ENCODE results near the gene KAZN. TPM values are rescaled to one million over a fixed set of nuclear protein-coding genes. Genes with fewer than 3 reads are reported as not detected.

KAZN gene
- total RNA-seq, 1 donor from 2014 or later, result 40.6 TPM

DNA sequence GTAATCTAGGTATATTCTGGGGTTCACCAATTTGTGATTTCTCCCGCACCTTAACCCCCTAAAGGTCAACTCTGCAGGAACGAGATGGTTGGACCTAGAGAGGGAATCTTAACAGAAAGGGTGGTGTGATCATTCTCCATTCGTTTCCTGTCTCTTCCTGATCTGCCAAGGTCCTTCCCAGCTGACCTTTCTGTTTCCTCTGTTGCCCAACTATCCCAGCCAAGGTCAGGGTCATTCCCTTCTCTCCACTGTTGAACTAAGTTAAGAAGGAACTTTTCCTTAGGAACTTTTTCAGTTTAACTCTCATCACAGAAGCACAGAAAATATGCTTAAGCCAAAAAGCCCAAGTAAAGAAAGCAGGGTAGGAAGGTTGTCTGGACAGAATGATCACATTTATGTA, 49.3 kb downstream of the KAZN start:
- DNase-seq (ENCODE audit: low spot score), result no peak

- DNase-seq (ENCODE audit: low spot score), result no peak
These were observed 49.9 kb downstream of the KAZN start for GRCh38 chr1:14648391-14648790.

- DNase-seq (ENCODE audit: low spot score), result no peak
These were observed 50.7 kb downstream of the KAZN start for GRCh38 chr1:14648896-14649855.

- DNase-seq (ENCODE audit: low spot score), result no peak
These were observed 51.5 kb downstream of the KAZN start for GRCh38 chr1:14649976-14650375.

GRCh38 chr1:14650951-14651350, 52.5 kb downstream of the KAZN start:
- DNase-seq (ENCODE audit: low spot score), result no peak

- DNase-seq (ENCODE audit: low spot score), result no peak
These were observed 54.4 kb downstream of the KAZN start for GRCh38 chr1:14652840-14653239.

DNA sequence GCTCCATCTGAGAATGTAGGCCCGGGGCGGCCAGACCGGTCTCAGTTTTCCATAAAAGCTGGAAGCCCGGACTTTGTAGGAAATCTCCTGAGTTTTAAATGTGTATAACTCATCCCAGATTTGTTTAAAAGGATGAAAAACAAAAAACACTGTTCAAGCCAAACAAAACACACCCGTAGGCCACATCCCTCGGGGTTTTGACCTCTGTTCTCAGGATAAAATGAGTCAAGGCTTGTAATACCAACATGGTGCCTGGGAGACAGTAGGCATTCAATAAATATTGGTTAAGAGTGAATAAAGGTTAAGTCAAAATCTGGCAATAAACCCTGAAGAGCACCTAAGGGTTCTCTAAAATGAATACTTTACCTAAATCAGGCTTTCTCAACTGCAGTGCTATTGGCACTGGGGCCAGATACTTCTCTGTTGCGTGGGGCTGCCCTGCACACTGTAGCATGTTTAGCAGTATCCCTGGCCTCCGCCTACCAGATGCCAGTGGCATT, 55.0 kb downstream of the KAZN start:
- DNase-seq (ENCODE audit: low spot score), result no peak

DNA sequence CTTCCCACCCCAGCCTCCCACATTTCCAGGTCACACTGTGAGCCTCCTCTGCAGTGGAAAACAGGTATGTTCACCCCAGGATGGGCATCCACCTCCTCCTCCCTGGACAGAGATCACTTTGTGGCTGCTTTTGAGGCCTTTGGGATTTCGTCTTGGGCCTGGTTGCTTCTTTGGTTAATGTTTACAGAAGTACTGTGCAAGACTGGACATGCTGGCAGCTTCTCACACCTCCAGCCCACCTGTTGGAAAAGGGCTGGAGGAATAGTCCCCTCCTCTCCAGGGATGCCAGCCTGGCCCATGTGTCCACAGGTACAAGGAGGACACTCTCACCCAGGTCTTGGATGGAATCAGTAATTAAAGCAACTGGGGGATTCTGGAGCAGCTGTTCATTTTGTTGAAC, 56.1 kb downstream of the KAZN start:
- no peak for DNase-seq (ENCODE audit: low spot score)

DNA sequence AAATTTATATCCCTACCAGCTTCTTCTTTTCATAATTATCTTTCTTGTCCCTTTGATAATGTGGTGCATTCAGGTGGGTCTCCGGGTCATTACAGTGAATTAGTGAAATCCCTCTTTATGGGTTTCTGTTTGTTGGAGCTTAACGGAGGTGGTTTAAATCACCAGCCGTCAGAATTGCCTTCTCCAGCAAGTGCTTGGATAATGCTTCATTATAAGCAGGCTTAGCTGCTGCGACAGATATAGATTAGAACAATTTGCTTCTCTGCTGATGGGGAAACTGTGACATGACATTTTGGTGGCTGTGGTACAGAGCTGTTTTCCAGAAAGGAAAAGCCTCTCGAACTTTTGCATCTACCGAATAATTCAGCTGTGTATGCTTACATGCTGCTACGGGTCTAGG, 56.9 kb downstream of the KAZN start:
- DNase-seq (ENCODE audit: low spot score), result no peak

DNA sequence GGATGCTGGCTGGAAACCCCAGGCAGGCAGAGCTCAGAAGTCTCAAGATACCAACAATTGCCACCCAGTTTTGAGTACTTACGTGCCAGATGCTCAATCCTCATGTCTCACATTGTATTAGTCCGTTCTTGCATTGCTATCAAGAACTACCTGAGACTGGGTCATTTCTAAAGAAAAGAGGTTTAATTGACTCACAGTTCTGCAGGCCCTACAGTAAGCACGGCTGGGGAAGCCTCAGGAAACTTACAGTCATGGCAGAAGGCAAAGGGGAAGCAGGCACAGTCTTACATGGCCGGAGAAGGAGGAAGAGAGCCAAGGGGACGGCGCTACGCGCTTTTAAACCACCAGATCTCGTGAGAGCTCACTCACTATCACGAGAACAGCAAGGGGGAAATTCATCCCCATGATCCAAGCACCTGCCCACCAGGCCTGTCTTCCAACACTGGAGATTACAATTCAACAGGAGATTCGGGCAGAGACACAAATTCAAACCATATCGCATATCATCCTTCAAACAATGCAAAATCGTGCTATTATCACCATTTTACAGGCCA, 58.0 kb downstream of the KAZN start:
- no peak for DNase-seq (ENCODE audit: low spot score)

DNA sequence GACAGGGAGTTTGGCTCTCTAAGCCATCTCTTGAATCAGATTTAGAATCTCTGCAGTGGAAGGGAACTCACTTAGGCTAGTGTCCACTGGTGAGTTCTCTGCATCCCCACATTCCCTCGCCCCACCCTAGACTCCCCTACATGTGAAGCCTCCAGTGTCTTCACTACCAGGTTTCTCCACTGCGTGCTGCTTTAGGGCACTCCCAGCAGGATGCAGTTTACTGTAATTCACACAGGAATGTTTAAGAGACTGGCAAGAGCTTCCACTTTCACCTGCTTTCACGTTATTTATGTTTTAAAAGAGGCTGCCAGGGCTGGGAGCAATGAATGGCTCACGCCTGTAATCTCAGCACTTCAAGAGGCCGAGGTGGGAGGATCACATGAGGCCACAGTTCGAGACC, 60.2 kb downstream of the KAZN start:
- no peak for DNase-seq (ENCODE audit: low spot score)

DNA sequence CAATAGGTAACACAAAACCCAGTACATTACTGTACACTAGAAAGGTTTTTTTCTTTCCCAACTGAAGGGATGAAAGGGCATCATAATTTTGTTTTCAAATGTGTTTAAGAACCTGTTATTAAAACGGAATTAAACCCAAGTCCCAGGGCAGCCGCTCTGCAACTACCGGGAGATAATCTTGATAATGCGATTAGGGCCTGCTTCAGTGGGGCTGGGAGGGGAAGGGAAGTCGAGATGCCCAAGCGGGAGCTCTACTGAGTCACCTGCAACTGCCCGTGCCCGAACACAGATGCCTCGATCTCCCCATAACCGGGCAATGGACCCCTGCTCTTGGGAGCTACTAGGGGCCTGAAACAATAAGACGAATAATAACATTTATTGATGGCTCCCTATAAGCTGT, 61.4 kb downstream of the KAZN start:
- DNase-seq (ENCODE audit: low spot score), result no peak

DNA sequence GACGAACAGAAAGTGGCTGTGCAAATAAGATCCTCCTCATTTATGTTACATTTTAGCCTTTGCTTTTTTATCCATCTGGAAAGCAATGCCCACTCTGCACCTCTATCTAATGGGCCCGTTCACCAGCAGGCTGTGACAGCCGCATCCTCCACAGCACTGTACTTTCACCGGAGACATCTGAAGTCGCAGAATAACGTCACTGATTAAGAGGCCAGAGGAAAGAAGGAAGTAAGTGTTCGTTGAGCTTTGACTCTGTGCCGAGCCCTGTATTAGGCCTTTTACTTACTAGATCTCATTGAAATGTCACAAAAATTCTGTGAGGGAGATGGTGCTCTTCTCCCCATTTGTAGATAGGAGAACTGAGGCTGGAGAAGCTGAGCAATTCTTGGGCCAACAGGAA, 62.3 kb downstream of the KAZN start:
- no peak for DNase-seq (ENCODE audit: low spot score)

- no peak for DNase-seq (ENCODE audit: low spot score)
These were observed 62.7 kb downstream of the KAZN start for GRCh38 chr1:14661222-14661621.

DNA sequence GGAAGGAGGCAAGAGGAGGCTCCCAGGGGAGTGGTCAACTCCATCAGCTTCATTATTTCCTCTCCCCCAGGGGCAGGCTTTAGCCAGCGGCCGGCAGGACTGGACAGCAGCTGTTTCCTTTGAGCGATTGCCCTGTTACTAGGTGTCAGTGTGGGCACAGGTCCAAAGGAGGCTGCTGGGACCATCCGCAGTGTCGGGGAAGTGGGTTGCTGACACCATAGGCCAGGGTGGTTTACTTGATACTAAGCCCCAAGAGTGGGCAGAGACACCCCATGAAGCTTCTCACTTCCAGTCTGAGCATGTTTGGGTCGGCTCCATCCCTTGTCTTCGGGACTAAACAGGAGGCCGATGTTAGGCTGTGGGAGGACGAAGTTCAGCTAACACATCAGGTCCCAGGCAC, 63.6 kb downstream of the KAZN start:
- no peak for DNase-seq (ENCODE audit: low spot score)

DNA sequence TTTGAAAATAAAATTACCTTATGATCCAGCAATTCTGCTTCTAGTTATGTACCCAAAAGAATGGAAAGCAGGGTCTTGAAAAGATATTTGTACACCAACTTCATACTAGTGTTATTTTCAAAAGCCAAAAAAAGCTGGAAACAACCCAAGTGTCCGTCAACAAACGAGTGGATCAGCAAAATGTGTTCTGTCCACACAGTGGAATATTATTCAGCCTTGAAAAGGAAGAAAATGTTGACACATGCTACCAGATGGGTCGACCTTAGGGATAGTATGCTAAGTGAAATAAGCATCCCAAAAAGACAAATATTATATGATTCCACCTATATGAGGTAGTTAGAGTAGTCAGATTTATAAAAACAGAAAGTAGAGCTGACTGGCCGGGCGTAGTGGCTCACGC, 65.3 kb downstream of the KAZN start:
- no peak for DNase-seq (ENCODE audit: low spot score)

DNA sequence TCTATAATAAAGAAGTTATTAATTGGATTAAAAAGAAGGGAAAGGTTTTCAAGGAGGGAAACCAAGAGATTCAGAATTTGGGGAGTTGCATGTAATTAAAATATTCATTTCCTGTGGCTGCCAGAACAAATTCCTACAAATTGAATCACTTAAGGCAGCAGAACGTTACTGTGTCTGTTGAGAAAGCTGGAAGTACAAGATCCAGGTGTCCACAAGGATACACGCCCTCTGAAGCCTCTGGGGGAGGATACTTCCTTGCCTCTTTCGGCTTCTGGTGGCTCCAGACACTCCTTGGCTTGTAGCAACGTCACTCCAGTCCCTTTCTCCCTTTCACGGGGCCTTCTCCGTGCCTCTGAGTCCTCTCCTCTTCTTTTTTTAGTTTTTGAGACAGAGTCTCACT, 67.9 kb downstream of the KAZN start:
- no peak for DNase-seq (ENCODE audit: low spot score)

DNA sequence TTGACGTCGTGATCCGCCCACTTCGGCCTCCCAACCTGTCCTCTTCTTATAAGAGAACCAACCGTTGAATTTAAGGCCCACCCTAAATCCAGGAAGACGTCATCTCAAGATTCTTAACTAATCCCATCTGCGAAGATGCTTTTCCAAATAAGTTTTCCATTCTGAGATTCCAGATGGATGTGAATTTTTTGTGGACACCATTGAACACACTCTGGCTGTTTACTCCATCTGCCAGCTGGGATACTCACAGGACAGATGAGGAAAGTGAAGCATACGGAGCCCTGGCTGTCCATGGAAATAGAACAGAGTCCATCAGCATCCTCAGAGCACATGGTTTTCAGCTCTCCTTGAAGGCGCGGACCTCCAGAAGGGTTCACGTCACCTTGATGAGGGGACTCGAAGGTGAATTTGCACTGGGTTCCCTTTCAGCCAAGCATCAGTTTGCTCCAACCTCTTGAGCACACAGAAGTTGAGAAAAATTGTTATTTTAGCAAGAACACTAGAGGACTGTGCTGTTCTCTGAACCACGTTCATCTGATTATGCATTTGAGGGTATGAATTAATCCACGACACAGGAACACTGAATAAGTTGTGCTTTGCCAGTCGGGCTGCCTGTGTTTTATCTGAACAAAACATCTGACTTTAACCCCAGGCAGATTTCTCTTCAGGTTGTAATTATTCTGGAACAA, 68.6 kb downstream of the KAZN start:
- DNase-seq (ENCODE audit: low spot score), result no peak

DNA sequence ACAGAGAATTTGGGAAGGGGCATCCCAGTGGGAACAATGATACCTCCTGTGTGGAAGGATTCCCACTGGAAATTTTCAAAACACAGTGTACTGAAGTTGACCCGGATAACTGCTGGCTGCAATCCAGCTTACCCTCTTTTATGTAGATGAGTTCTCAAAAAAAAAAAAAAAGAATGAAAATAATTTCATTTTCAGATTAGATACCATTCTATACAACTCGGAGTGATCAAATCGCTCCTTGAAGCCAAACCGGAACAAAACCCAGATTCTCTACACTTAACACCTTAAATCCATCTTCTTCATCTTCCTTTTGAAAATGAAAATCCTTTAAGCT, 69.1 kb downstream of the KAZN start:
- DNase-seq (ENCODE audit: low spot score), result no peak

- no peak for DNase-seq (ENCODE audit: low spot score)
These were observed 70.1 kb downstream of the KAZN start for GRCh38 chr1:14668538-14668937.

DNA sequence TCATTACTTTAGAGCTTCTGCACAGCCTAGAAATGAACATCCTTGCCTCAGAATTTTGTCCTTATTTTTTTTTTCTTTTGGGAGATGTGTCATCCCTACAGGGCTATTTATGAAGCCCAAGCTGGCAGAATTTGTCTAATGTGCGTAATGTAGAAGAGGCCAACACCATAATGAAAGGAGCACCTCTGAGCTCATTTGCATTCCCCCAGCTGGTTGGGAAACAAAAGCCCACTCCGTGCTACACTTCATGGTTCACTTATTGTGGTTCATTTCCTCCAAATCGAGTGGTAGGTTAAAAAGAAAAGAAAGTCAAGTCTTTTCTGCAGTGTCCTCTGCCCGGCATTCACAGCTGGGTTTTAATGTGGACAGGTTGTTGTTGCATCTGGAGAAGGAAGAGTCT, 73.5 kb downstream of the KAZN start:
- DNase-seq (ENCODE audit: low spot score), result no peak

DNA sequence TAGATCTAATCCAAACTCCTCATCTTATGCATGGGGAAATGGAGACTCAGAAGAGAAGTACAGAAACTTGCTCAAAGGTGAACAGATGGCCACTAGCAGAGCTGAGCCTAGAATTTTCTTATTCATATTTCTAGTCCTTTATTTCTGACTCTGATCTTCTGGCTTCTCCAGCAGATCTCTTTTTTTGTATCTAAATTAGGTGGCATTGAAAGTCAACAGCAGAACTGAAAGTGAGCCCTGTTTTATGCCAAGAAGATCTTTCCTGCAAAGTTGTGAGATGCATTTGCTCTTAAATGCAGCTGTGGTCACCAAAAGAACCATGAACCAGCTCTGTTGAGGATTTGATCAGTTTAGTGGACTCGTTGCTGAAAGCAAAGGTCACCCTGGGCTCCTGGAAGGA, 75.5 kb downstream of the KAZN start:
- DNase-seq (ENCODE audit: low spot score), result no peak

- DNase-seq (ENCODE audit: low spot score), result no peak
These were observed 77.9 kb downstream of the KAZN start for GRCh38 chr1:14676400-14676799.

Measured in ureter (tissue), 1 donor.